Left renal cortex interstitium (tissue), 4 donors: ENCODE measurements around the gene FOXN3. TPM values are rescaled to one million over a fixed set of nuclear protein-coding genes. Genes with fewer than 3 reads are reported as not detected.

Source experiments
- DNase-seq, 4 donors: peaks; one replicate each; pipeline ENCODE4 v3.0.0-alpha.2; 2013; ENCODE audit warnings: low read depth in 4 of 4, low spot score in 2 of 4, missing footprints in 1 of 4
- polyA plus RNA-seq, 4 donors: library from polyadenylated mRNA; unstranded; fragments of 120-200 nt; gene quantifications; one replicate each; pipeline ENCODE4 v1.2.1, GENCODE V29; 2013; ENCODE audit not compliant: insufficient read length in 4 of 4

FOXN3 gene, protein sequence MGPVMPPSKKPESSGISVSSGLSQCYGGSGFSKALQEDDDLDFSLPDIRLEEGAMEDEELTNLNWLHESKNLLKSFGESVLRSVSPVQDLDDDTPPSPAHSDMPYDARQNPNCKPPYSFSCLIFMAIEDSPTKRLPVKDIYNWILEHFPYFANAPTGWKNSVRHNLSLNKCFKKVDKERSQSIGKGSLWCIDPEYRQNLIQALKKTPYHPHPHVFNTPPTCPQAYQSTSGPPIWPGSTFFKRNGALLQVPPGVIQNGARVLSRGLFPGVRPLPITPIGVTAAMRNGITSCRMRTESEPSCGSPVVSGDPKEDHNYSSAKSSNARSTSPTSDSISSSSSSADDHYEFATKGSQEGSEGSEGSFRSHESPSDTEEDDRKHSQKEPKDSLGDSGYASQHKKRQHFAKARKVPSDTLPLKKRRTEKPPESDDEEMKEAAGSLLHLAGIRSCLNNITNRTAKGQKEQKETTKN
- 10 to 100 TPM; 30.4 to 35.2 (median 33.5) TPM for polyA plus RNA-seq

- peak; percentile 52 to 88 (median 80) for DNase-seq
Observed at GRCh38 chr14:89417091-89417464, at the start of gene FOXN3. Gene FOXN3 (minus strand): TSS chr14:89417233. CDS start chr14:89412476, 4,757 bp downstream.

DNA sequence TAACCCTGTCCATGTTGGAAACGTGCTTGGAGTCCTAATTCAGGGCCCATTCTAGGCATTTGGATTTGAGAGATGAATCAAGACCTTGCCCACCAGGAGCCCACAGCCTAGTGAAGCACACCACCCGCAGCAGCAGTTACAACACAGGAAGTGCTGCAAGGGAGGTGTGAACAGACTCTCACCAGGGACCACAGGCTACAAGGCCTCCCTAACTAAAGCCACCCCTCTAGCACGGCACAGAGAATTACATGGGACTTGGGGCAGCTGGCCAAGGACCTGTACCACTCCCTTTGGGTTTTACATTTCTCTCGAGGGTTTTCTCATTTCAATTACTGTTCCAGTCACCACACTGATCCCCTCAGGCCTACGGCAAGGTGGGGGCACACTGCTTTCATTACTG lies 49.5 kb upstream of the FOXN3 start:
- no peak for DNase-seq

DNA sequence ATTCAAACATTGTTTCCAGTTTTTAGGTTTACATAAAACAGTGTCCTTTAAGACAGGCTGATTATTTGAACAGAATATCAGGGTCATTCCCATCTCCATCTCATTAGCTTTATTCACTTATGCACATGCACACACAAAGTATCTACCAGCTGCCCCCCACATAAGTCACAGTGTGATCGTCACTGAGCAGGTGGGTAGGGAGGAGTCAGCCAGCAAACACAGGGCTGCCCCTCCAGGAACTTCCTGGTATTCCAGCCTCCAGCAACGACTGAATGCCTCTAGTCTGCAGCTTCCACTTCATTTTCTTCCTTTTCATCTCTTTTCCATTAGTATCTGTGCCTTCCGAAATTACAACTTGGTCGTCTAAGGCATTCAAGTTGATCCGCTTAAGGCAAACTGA lies 48.8 kb upstream of the FOXN3 start:
- no peak for DNase-seq

- DNase-seq, result no peak
Observed at GRCh38 chr14:89461256-89461655, 44.2 kb upstream of the FOXN3 start.

DNA sequence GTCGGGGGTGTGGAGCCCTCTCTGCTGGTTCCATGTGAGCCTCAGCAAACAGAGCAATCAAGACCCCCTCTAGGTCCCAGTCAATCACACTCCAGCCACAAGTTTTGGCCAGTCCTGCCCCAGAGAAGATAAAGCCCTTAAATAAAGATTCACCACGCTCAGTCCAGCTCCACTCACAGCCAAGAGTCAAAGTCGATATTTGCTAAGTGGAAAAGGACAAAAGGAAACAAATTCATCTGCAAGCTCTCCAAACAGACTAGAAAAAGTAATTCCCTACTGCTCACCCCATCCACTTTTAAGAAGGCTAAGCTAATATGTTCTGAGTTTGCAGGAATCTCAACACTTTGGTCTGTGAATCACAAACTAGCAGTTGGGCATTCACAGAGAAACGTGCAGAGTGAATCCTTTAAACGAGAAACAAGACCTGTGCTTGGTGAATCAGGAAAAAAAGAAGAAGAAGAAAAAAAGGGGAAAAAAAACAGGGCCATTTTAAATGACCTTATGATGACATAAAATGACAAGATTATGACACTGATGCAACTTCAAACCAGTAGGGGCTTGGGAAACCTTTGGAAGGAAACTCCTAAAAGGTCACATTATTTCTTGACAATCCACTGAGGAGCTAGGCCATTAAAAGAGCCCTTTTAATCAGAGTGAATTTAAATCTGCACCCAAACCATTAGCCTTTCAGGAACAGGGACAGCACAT lies 41.8 kb upstream of the FOXN3 start:
- no peak for DNase-seq

DNA sequence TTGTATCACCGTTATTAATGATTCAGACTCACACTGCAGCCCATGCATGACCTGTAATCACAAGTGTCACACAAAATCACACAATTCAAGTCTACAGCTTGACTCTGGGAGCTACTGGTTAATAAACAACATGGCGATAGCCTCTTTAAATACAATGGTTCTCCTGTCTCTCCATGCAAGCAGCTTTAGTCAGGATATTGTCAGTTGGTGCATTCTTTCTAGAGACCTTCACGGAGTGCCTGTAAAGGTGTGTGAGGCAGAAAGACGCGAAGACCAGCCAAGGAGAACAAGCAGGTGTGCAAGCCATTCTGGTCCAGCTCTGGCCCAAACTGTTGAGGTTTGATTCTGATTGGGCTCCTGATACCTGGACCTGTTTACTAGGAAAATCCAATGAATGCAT lies 40.0 kb upstream of the FOXN3 start:
- no peak for DNase-seq

GRCh38 chr14:89455412-89455811 lies 38.4 kb upstream of the FOXN3 start:
- DNase-seq, result no peak

DNA sequence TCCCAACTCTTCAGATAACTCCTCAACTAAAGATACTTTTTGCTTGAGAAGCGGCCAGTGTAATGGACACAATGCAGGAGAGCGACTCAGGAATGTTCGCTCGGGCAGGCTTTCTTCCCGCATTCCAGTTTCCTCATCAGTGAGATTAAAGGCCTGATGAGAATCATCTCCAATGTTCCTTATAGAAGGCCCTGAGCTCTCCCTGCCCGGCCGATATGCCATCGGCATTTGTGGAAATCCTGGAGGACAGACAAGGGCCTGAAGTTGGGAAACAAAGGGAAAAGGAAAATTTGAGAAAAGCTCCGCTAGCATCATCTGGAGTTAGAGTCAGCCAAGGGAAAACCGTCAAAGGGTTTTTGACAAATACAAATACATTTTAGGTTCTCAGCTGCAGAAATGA lies 38.0 kb upstream of the FOXN3 start:
- DNase-seq, result no peak

DNA sequence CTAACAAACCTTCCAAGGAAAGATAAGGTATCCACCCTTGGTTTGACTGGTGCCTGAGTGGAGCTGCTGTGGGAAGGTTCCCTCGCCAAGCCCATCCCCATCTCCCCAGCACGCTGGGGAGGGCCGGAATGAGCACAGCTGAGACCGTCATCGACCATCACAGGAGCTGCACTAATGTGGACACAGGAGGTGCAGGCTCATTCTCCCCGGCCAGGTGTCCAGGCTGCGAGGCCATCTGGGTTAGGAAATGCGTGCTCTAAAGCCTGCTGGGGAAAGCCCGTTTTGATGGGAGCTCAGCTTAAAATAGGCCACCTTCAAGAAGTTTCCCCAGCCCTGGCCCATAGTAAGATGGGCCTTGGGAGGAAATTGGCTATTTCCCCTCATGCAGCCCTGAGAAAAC lies 35.2 kb upstream of the FOXN3 start:
- no peak for DNase-seq

DNA sequence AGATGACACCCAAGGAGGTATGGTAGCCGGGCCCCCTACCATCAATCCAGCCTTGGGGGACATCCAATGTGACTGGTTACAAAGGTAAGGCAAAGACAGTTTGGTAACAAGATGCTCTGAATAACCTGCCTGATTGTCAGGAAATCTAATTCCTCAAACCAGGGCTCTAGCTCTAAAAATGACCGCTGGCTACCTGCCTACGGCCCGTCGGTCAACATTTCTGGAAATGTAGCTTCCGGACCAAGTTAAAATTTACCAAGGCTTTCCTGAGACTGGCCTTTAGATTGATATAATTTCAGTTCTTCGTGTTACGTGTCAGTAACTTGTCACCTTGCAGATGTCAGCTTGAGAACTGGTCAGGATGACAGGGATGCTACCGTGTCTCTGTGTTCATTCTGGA lies 34.2 kb upstream of the FOXN3 start:
- DNase-seq, result no peak

- no peak for DNase-seq
Observed at GRCh38 chr14:89447182-89447944, 30.3 kb upstream of the FOXN3 start.

- no peak for DNase-seq
Observed at GRCh38 chr14:89445273-89445973, 28.4 kb upstream of the FOXN3 start.

DNA sequence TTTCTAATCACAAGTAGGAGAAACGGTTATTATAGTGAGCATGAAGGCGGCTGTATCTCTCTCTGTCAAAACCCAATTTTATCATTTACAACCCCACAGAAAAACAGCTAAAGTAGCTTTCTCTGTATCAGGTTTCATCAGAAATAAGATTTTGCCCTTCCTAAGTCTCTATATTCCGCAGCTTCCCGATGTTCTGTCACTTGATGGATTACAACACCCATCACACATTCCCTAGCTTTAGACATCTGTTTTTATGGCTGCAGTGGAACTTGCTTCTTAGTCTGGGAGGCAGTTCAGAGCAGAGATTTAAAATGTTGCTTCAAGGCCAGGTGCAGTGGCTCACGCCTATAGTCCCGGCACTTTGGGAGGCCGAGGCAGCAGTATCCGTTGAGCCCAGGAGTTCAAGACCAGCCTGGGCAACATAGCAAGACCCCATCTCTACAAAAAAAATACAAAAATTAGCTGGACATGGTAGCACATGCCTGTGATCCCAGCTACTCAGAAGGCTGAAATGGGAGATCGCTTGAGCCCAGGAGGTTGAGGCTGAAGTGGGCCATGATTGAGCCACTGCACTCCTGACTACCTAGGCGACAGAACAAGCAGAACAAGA lies 27.6 kb upstream of the FOXN3 start:
- DNase-seq, result no peak

- DNase-seq, result no peak
Observed at GRCh38 chr14:89444044-89444443, 27.0 kb upstream of the FOXN3 start.

GRCh38 chr14:89443042-89443629 lies 26.1 kb upstream of the FOXN3 start:
- no peak for DNase-seq

DNA sequence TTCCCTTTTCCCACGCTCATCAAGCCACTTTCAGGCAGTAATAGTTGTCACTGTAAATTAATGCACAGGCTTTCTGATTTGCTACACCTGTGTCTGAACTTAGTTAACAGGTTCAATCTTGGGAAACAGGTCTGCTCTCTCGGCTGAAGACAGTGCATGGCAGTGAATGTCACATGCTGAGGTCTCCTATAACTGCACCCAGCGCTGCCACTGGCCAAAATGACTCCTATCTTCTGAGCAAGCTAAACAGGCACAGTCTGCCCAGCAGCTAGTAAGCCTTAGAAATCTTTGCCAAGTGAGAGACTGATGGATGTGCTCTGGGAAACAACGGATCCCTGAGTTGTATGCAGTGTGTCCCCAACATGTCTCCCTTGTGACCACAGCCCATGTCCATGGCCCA lies 25.2 kb upstream of the FOXN3 start:
- DNase-seq, result no peak

GRCh38 chr14:89440986-89441909 lies 24.2 kb upstream of the FOXN3 start:
- no peak for DNase-seq

DNA sequence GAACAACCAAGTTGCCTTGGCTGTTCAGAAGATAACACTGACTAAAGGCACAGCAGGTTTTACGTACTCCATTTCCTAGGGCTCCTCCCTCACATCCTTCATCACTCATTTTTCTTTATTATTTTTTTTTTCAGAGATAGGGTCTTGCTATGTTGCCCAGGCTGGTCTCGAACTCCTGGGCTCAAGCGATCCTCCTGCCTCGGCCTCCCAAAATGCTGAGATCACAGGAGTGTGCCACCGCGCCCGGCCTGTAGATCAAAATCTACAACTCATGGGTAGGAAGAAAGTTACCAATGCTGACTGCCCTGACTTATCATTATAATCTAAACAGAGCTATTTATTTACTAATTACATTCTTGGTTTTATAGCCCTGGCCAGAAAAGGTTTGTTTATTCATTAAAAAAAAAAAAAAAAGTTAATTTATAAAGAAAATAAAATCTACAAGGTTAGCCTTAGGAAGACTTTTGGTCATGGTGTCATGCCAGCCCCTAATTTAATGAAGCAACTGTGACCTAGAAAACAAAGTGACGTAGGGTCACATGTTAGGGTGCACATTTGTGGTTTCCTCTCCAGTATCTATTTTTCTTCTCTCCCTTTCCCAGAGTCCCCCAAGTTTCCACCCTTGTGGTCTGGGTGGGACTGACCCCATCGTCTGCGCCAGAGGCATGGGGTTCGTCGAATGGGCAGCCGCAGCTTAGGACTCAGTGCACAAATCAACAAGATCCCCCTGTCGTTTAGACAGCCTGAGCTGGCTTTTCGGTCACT lies 19.0 kb upstream of the FOXN3 start:
- no peak for DNase-seq
